ENCODE measurements around the gene SIK2.
A peak's percentile ranks its signal among the peaks of the same experiment; 100 is the strongest.

The SIK2 gene

GRCh38 chr11:111598559-111598958 is 3.7 kb upstream of the SIK2 start (continued):
- no peak for TF ChIP-seq CSRNP3 (CRISPR knock-in tag; IDR thresholded peaks at IDR 0.05)

- TF ChIP-seq RARB (CRISPR knock-in tag; IDR thresholded peaks at IDR 0.05) (no peak), GLIS3 (CRISPR knock-in tag; IDR thresholded peaks at IDR 0.05) (no peak), ZFP30 (CRISPR knock-in tag; IDR thresholded peaks at IDR 0.05) (no peak), PPARA (CRISPR knock-in tag; IDR thresholded peaks at IDR 0.05; ENCODE audit: borderline replicate concordance) (no peak), CREB5 (CRISPR knock-in tag; IDR thresholded peaks at IDR 0.05; ENCODE audit: low read depth) (no peak), SNAI2 (CRISPR knock-in tag; IDR thresholded peaks at IDR 0.05) (no peak), ESRRG (CRISPR knock-in tag; IDR thresholded peaks at IDR 0.05) (no peak), ZFP3 (CRISPR knock-in tag; IDR thresholded peaks at IDR 0.05) (no peak), PATZ1 (CRISPR knock-in tag; IDR thresholded peaks at IDR 0.05; ENCODE audit: borderline replicate concordance) (no peak), TOX (CRISPR knock-in tag; IDR thresholded peaks at IDR 0.05; ENCODE audit: borderline replicate concordance) (no peak), ISL1 (CRISPR knock-in tag; IDR thresholded peaks at IDR 0.05) (no peak), BACH2 (CRISPR knock-in tag; IDR thresholded peaks at IDR 0.05; ENCODE audit: borderline replicate concordance) (no peak), ARNTL (CRISPR knock-in tag; IDR thresholded peaks at IDR 0.05; ENCODE audit: borderline replicate concordance, low read depth) (no peak), TSHZ2 (CRISPR knock-in tag; IDR thresholded peaks at IDR 0.05) (no peak), ZNF565 (CRISPR knock-in tag; conservative IDR thresholded peaks at IDR 0.05; ENCODE audit: low read depth) (no peak)
- peak; percentile 1 for ATAC-seq
Measured at GRCh38 chr11:111601636-111601978, 642 bp upstream of the SIK2 start.

- TF ChIP-seq CSRNP3 (CRISPR knock-in tag; IDR thresholded peaks at IDR 0.05) (no peak), POU6F1 (CRISPR knock-in tag; IDR thresholded peaks at IDR 0.05; ENCODE audit: borderline replicate concordance, low read depth) (no peak), GLIS3 (CRISPR knock-in tag; IDR thresholded peaks at IDR 0.05) (no peak), PPARA (CRISPR knock-in tag; IDR thresholded peaks at IDR 0.05; ENCODE audit: borderline replicate concordance) (no peak), TSHZ2 (CRISPR knock-in tag; IDR thresholded peaks at IDR 0.05) (no peak), ZC3H10 (CRISPR knock-in tag; IDR thresholded peaks at IDR 0.05) (no peak), RARB (CRISPR knock-in tag; IDR thresholded peaks at IDR 0.05) (no peak), CREB5 (CRISPR knock-in tag; IDR thresholded peaks at IDR 0.05; ENCODE audit: low read depth) (no peak), ISL1 (CRISPR knock-in tag; IDR thresholded peaks at IDR 0.05) (no peak), ZFP30 (CRISPR knock-in tag; IDR thresholded peaks at IDR 0.05) (no peak), OSR1 (CRISPR knock-in tag; IDR thresholded peaks at IDR 0.05) (no peak), ESRRG (CRISPR knock-in tag; IDR thresholded peaks at IDR 0.05) (no peak), ZNF70 (CRISPR knock-in tag; IDR thresholded peaks at IDR 0.05) (no peak), TCF4 (CRISPR knock-in tag; IDR thresholded peaks at IDR 0.05; ENCODE audit: borderline replicate concordance) (no peak), ZFP3 (CRISPR knock-in tag; IDR thresholded peaks at IDR 0.05) (no peak), TOX (CRISPR knock-in tag; IDR thresholded peaks at IDR 0.05; ENCODE audit: borderline replicate concordance) (no peak)
- ATAC-seq: peak; percentile 32
Measured at GRCh38 chr11:111602865-111603610, 789 bp downstream of the SIK2 start.
